DOHH2 (cell line): ENCODE measurements around the gene OR2T6.

Source experiments
- EZH2phosphoT487 ChIP-seq: fragments of 200-600 bp; sonication (generic); IDR thresholded peaks from 2 replicates; pipeline ENCODE4 v1.6.1; 2017; ENCODE audit warnings: borderline replicate concordance, mild to moderate bottlenecking, antibody characterized with exemption, low read length, moderate library complexity, mixed read lengths
- TF ChIP-seq, protein P1 (sequence below): fragments of 200-600 bp; sonication (generic); IDR thresholded peaks from one replicate; pipeline ENCODE4 v1.5.1; 2014; ENCODE audit warnings: antibody characterized with exemption, mild to moderate bottlenecking, low read depth, low read length; ENCODE audit not compliant: poor library complexity, severe bottlenecking

DNA sequence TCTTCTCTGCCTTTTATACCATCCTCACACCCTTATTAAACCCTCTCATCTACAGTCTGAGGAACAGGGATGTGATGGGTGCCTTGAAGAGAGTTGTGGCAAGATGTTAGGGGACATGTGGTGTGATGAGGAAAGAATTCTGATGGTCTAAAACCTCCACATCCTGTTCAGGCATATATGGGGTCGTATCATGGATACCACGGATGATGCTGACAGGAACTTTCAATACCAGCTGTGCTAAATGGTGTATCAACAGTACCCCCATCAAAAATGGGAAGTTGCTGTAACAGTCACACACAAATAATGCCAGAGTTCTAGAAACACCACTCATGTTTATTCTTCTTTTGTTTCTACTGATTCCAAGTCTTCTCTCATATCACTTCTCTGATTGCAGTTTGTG, 12.9 kb downstream of the OR2T6 start:
- TF ChIP-seq, protein P1, sequence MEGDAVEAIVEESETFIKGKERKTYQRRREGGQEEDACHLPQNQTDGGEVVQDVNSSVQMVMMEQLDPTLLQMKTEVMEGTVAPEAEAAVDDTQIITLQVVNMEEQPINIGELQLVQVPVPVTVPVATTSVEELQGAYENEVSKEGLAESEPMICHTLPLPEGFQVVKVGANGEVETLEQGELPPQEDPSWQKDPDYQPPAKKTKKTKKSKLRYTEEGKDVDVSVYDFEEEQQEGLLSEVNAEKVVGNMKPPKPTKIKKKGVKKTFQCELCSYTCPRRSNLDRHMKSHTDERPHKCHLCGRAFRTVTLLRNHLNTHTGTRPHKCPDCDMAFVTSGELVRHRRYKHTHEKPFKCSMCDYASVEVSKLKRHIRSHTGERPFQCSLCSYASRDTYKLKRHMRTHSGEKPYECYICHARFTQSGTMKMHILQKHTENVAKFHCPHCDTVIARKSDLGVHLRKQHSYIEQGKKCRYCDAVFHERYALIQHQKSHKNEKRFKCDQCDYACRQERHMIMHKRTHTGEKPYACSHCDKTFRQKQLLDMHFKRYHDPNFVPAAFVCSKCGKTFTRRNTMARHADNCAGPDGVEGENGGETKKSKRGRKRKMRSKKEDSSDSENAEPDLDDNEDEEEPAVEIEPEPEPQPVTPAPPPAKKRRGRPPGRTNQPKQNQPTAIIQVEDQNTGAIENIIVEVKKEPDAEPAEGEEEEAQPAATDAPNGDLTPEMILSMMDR, result no peak
- TF ChIP-seq EZH2phosphoT487, result no peak
